ENCODE measurements around the gene SPEN.
"Not testable (repeated sequence)": the region's sequence is repeated elsewhere in the genome, so short reads cannot be mapped to it uniquely, and the experiment has no call there.

DNA sequence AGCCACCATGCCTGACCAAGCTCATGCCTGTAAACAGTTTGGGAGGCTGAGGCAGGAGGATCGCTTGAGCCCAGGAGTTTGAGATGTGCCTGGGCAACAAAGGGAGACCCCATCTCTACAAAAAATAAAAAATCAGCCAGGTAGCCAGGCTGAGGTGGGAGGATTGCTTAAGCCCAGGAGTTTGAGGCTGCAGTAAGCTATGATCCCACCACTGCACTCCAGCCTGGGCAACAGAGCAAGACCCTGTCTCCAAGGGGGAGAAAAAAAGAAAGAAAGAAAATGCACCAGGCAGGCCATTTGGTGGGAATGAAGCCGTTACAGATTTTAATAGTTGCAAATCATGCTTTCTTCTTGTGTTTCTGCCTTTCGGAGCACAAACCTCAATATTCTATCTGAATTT is 66.1 kb downstream of the SPEN start:
- TF ChIP-seq, protein P1, sequence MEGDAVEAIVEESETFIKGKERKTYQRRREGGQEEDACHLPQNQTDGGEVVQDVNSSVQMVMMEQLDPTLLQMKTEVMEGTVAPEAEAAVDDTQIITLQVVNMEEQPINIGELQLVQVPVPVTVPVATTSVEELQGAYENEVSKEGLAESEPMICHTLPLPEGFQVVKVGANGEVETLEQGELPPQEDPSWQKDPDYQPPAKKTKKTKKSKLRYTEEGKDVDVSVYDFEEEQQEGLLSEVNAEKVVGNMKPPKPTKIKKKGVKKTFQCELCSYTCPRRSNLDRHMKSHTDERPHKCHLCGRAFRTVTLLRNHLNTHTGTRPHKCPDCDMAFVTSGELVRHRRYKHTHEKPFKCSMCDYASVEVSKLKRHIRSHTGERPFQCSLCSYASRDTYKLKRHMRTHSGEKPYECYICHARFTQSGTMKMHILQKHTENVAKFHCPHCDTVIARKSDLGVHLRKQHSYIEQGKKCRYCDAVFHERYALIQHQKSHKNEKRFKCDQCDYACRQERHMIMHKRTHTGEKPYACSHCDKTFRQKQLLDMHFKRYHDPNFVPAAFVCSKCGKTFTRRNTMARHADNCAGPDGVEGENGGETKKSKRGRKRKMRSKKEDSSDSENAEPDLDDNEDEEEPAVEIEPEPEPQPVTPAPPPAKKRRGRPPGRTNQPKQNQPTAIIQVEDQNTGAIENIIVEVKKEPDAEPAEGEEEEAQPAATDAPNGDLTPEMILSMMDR (IDR thresholded peaks at IDR 0.05; ENCODE audit: low read length): not testable (repeated sequence)
- TF ChIP-seq EZH2 (optimal IDR thresholded peaks at IDR 0.05; ENCODE audit: low read depth, low read length); EZH2phosphoT487 (IDR thresholded peaks at IDR 0.05; ENCODE audit: low read length): not testable (repeated sequence)

Data from MM.1S (cell line).